ENCODE measurements around the gene KLK11.

KLK11 gene

GRCh38 chr19:51055866-51056265 lies 29.4 kb upstream of the KLK11 start:
- DNase-seq (ENCODE audit: low read depth, low spot score), result no peak
- no peak for TF ChIP-seq CTCF (IDR thresholded peaks at IDR 0.05; ENCODE audit: low read depth, low read length)
- no peak overlapping the region for H3K4me3 ChIP-seq (ENCODE audit: low read depth, low read length)
- in situ Hi-C loops (cut with HindIII; ENCODE audit: low sequenced_read_pairs), result no loop called here

- H3K4me3 ChIP-seq (ENCODE audit: low read depth, low read length), result no peak overlapping the region
- no peak for DNase-seq (ENCODE audit: low read depth, low spot score)
- in situ Hi-C loops (cut with HindIII; ENCODE audit: low sequenced_read_pairs), result no loop called here
- TF ChIP-seq CTCF (IDR thresholded peaks at IDR 0.05; ENCODE audit: low read depth, low read length), result no peak
Measured at GRCh38 chr19:51047031-51047335, 20.6 kb upstream of the KLK11 start.

- H3K4me3 ChIP-seq (ENCODE audit: low read depth, low read length), result no peak overlapping the region
- no peak for TF ChIP-seq CTCF (IDR thresholded peaks at IDR 0.05; ENCODE audit: low read depth, low read length)
- in situ Hi-C loops (cut with HindIII; ENCODE audit: low sequenced_read_pairs), result no loop called here
- no peak for DNase-seq (ENCODE audit: low read depth, low spot score)
Measured at GRCh38 chr19:51044327-51044726, 17.9 kb upstream of the KLK11 start.

GRCh38 chr19:51043497-51043896 lies 17.1 kb upstream of the KLK11 start:
- no peak overlapping the region for H3K4me3 ChIP-seq (ENCODE audit: low read depth, low read length)
- no peak for DNase-seq (ENCODE audit: low read depth, low spot score)
- in situ Hi-C loops (cut with HindIII; ENCODE audit: low sequenced_read_pairs), result no loop called here
- TF ChIP-seq CTCF (IDR thresholded peaks at IDR 0.05; ENCODE audit: low read depth, low read length), result no peak

- DNase-seq (ENCODE audit: low read depth, low spot score), result no peak
- no peak overlapping the region for H3K4me3 ChIP-seq (ENCODE audit: low read depth, low read length)
- in situ Hi-C loops (cut with HindIII; ENCODE audit: low sequenced_read_pairs), result no loop called here
- TF ChIP-seq CTCF (IDR thresholded peaks at IDR 0.05; ENCODE audit: low read depth, low read length), result no peak
Measured at GRCh38 chr19:51040151-51040550, 13.7 kb upstream of the KLK11 start.

- DNase-seq (ENCODE audit: low read depth, low spot score), result no peak
- no peak for TF ChIP-seq CTCF (IDR thresholded peaks at IDR 0.05; ENCODE audit: low read depth, low read length)
- in situ Hi-C loops (cut with HindIII; ENCODE audit: low sequenced_read_pairs), result no loop called here
Measured at GRCh38 chr19:51036519-51036918, 10.1 kb upstream of the KLK11 start.

GRCh38 chr19:51034704-51035103 lies 8.3 kb upstream of the KLK11 start, which contains the start of gene KLK12:
TSS of gene KLK12 (minus strand) at chr19:51035002. CDS start at chr19:51034621, 381 bp downstream.
- no peak for TF ChIP-seq CTCF (IDR thresholded peaks at IDR 0.05; ENCODE audit: low read depth, low read length)
- H3K4me3 ChIP-seq (ENCODE audit: low read depth, low read length), result no peak within 1 kb of the TSS
- in situ Hi-C loops (cut with HindIII; ENCODE audit: low sequenced_read_pairs), result no loop called here
- DNase-seq (ENCODE audit: low read depth, low spot score), result no peak

More at GRCh38 chr19:51036519-51036918, 10.1 kb upstream of the KLK11 start:
- no peak overlapping the region for H3K4me3 ChIP-seq (ENCODE audit: low read depth, low read length)
